ENCODE results near the gene ELFN1. TPM values are rescaled to one million over a fixed set of nuclear protein-coding genes. Genes with fewer than 3 reads are reported as not detected.

Gene ELFN1
- total and polyA plus RNA-seq, 10 of the 15 experiments (the other 5 are each of a cell fraction or from before 2014, with no cell fraction given): 0.04 TPM; not detected in 9

- TF ChIP-seq NR2C2 (IDR thresholded peaks at IDR 0.05; ENCODE audit: borderline replicate concordance, control insufficient read depth, insufficient read length, low read depth) (no peak), CEBPB (IDR thresholded peaks at IDR 0.05; ENCODE audit: borderline replicate concordance in 1 of 2, low read depth in 2 of 2, low read length in 2 of 2) (no peak), MAX (IDR thresholded peaks at IDR 0.05; ENCODE audit: low read depth, low read length) (no peak), TCF12 (IDR thresholded peaks at IDR 0.05; ENCODE audit: low read depth, low read length) (no peak), SMAD1 (IDR thresholded peaks at IDR 0.05; ENCODE audit: low read depth, partially characterized antibody) (no peak), HDAC2 (IDR thresholded peaks at IDR 0.05) (no peak), JUNB (IDR thresholded peaks at IDR 0.05) (no peak), NBN (IDR thresholded peaks at IDR 0.05) (no peak), BCLAF1 (IDR thresholded peaks at IDR 0.05) (no peak)
- TF ChIP-seq, protein P1, sequence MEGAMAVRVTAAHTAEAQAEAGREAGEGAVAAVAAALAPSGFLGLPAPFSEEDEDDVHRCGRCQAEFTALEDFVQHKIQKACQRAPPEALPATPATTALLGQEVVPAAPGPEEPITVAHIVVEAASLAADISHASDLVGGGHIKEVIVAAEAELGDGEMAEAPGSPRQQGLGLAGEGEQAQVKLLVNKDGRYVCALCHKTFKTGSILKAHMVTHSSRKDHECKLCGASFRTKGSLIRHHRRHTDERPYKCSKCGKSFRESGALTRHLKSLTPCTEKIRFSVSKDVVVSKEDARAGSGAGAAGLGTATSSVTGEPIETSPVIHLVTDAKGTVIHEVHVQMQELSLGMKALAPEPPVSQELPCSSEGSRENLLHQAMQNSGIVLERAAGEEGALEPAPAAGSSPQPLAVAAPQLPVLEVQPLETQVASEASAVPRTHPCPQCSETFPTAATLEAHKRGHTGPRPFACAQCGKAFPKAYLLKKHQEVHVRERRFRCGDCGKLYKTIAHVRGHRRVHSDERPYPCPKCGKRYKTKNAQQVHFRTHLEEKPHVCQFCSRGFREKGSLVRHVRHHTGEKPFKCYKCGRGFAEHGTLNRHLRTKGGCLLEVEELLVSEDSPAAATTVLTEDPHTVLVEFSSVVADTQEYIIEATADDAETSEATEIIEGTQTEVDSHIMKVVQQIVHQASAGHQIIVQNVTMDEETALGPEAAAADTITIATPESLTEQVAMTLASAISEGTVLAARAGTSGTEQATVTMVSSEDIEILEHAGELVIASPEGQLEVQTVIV (IDR thresholded peaks at IDR 0.05; ENCODE audit: borderline replicate concordance, partially characterized antibody): no peak
- TF ChIP-seq, protein P2, sequence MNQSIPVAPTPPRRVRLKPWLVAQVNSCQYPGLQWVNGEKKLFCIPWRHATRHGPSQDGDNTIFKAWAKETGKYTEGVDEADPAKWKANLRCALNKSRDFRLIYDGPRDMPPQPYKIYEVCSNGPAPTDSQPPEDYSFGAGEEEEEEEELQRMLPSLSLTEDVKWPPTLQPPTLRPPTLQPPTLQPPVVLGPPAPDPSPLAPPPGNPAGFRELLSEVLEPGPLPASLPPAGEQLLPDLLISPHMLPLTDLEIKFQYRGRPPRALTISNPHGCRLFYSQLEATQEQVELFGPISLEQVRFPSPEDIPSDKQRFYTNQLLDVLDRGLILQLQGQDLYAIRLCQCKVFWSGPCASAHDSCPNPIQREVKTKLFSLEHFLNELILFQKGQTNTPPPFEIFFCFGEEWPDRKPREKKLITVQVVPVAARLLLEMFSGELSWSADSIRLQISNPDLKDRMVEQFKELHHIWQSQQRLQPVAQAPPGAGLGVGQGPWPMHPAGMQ (IDR thresholded peaks at IDR 0.05; ENCODE audit: borderline replicate concordance): no peak
Observed at GRCh38 chr7:1646391-1646790, 23.7 kb upstream of the ELFN1 start (continued).

All from GM12878 (cell line).